ENCODE results near the gene PTPRM. TPM values are rescaled to one million over a fixed set of nuclear protein-coding genes. Genes with fewer than 3 reads are reported as not detected.

PTPRM gene
- total RNA-seq, 1 experiment from 2014 or later = 6.2 TPM

- no peak overlapping the region for H3K4ac ChIP-seq (ENCODE audit: low read depth, low read length)
- H2BK15ac ChIP-seq (ENCODE audit: low read depth, low read length) = no peak overlapping the region
- H3K23me2 ChIP-seq (ENCODE audit: insufficient read length, low read depth, low read length, poor library complexity, severe bottlenecking) = no peaks in the 10 kb centered on the region
- no peak overlapping the region for H3K4me2 ChIP-seq (ENCODE audit: insufficient read depth, insufficient read length, low read length)
- Mint-ChIP-seq H3K27me3 (ENCODE audit: low read depth) (peaks cover 1% of the 10 kb centered on the region; the same call in 1 of the 2 replicates), H3K27ac (no peak overlapping the region), H3K9me3 (no peaks in the 10 kb centered on the region), H3K36me3 (ENCODE audit: insufficient read depth in 1 of 3, low read depth in 3 of 3) (no peaks in the 10 kb centered on the region), H3K4me1 (peaks cover 3 to 6% of the 10 kb centered on the region in 2 experiments; a peak in 3 of 4 replicates), H3K4me3 (no peak overlapping the region)
- H4K8ac ChIP-seq (replicated peaks; ENCODE audit: insufficient read length, low read depth, low read length) = no peak overlapping the region
- no peak overlapping the region for H2BK20ac ChIP-seq (ENCODE audit: low read depth, low read length, poor library complexity, severe bottlenecking)
- no peak overlapping the region for H4K5ac ChIP-seq (ENCODE audit: insufficient read length, low read depth, low read length)
- H3K9me3 ChIP-seq (ENCODE audit: control insufficient read depth, low read depth, low read length) = no peaks in the 10 kb centered on the region
- H3K79me1 ChIP-seq (ENCODE audit: insufficient read depth, low read depth, low read length, poor library complexity, severe bottlenecking) = no peaks in the 10 kb centered on the region
- no peaks in the 10 kb centered on the region for H3K27me3 ChIP-seq (ENCODE audit: insufficient read depth, low read length)
- H3K4me1 ChIP-seq (ENCODE audit: insufficient read depth, low read length) = no peaks in the 10 kb centered on the region; the same call in 1 of the 2 replicates
- H3K14ac ChIP-seq (ENCODE audit: insufficient read depth, low read length) = no peak overlapping the region
- no peaks in the 10 kb centered on the region for H4K20me1 ChIP-seq (ENCODE audit: control insufficient read depth, insufficient read depth, insufficient read length)
- no peaks in the 10 kb centered on the region for H3K79me2 ChIP-seq (ENCODE audit: insufficient read depth, low read length)
- H2BK12ac ChIP-seq (ENCODE audit: insufficient read length, low read depth, low read length) = no peak overlapping the region
- no CpG with 5 or more reads among the region's 7 CpGs for WGBS (ENCODE audit: extremely low coverage, insufficient read length, low lambda C conversion rate)
- no peak overlapping the region for H4K91ac ChIP-seq (ENCODE audit: insufficient read length, low read depth, low read length)
- H3K18ac ChIP-seq (ENCODE audit: insufficient read length, low read depth, low read length) = no peak overlapping the region
- TF ChIP-seq CTCF (conservative IDR thresholded peaks at IDR 0.05) = no peak
- no peak overlapping the region for H3K27ac ChIP-seq (ENCODE audit: insufficient read length, low read depth, low read length)
- H3K23ac ChIP-seq (ENCODE audit: insufficient read length, low read depth, low read length) = no peak overlapping the region
- no peak overlapping the region for H3K56ac ChIP-seq (ENCODE audit: insufficient read length, low read depth, low read length)
- H2BK120ac ChIP-seq (ENCODE audit: low read depth, low read length, poor library complexity, severe bottlenecking) = no peak overlapping the region
- H2AK5ac ChIP-seq (ENCODE audit: insufficient read length, low read length) = no peak overlapping the region
- no peak for DNase-seq
- no peak overlapping the region for H3T11ph ChIP-seq (ENCODE audit: low read length)
- no peak overlapping the region for H3K9ac ChIP-seq (ENCODE audit: extremely low read depth, insufficient read length, low read length)
- H2AFZ ChIP-seq (ENCODE audit: low read length) = no peak overlapping the region
- no peak overlapping the region for H2BK5ac ChIP-seq (ENCODE audit: insufficient read length, low read length)
Measured at GRCh38 chr18:8139891-8140406, 572.8 kb downstream of the PTPRM start.
